ENCODE data around the gene CNPY1. TPM values are rescaled to one million over a fixed set of nuclear protein-coding genes. Genes with fewer than 3 reads are reported as not detected.

Gene CNPY1
- total RNA-seq, 1 experiment from 2014 or later: not detected

- Histone ChIP-seq H3K4me3 (ENCODE audit: low read depth in 2 of 2, low read length in 2 of 2) (no peak overlapping the region), H3K27ac (ENCODE audit: low read length) (no peak overlapping the region), H3K36me3 (ENCODE audit: control insufficient read depth, insufficient read depth, low read length) (no peaks in the 10 kb centered on the region), H3K27me3 (ENCODE audit: control insufficient read depth, insufficient read depth, low read length) (peaks cover 16% of the 10 kb centered on the region), H3K9me3 (ENCODE audit: control insufficient read depth, insufficient read depth, low read depth, low read length) (no peaks in the 10 kb centered on the region), H3K4me1 (ENCODE audit: control insufficient read depth, insufficient read depth, low read length) (no peaks in the 10 kb centered on the region)
- no TSS peak for BruUV-seq (replicated peaks)
- no peak for TF ChIP-seq REST (IDR thresholded peaks at IDR 0.05; ENCODE audit: insufficient read depth in 1 of 2, low read depth in 2 of 2, low read length in 1 of 2)
- TF ChIP-seq TCF7L2 (IDR thresholded peaks at IDR 0.05; ENCODE audit: low read depth, low read length): no peak
- CTCF ChIA-PET: interaction anchor here (1.6 kb wide), 1 partner anchor 143 kb away, joined by 4 read pairs; no protein-coding TSS in a partner anchor
- no peak for ATAC-seq
- in situ Hi-C loops (cut with HindIII; ENCODE audit: low pct_unique_long_range_greater_than_20kb, low sequenced_read_pairs) (no loop called here), intact Hi-C loops (cut with micrococcal nuclease; ENCODE audit: unreplicated experiment) (loop anchor here (10.0 kb wide), 1 partner anchor 138 kb away; no protein-coding TSS in a partner anchor)
- POLR2A ChIA-PET: no interaction called here
- DNase-seq (ENCODE audit: low read depth, low spot score): no peak
Observed at GRCh38 chr7:155523168-155523675, 23.1 kb downstream of the CNPY1 start.

GRCh38 chr7:155521743-155522398, 24.5 kb downstream of the CNPY1 start:
- Histone ChIP-seq H3K36me3 (ENCODE audit: control insufficient read depth, insufficient read depth, low read length) (no peaks in the 10 kb centered on the region), H3K27ac (ENCODE audit: low read length) (no peak overlapping the region), H3K27me3 (ENCODE audit: control insufficient read depth, insufficient read depth, low read length) (peaks cover 16% of the 10 kb centered on the region), H3K4me3 (ENCODE audit: low read depth in 2 of 2, low read length in 2 of 2) (no peak overlapping the region), H3K4me1 (ENCODE audit: control insufficient read depth, insufficient read depth, low read length) (no peaks in the 10 kb centered on the region), H3K9me3 (ENCODE audit: control insufficient read depth, insufficient read depth, low read depth, low read length) (no peaks in the 10 kb centered on the region)
- ChIA-PET POLR2A (no interaction called here), CTCF (no interaction called here)
- intact Hi-C loops (cut with micrococcal nuclease; ENCODE audit: unreplicated experiment): loop anchor here (10.0 kb wide), 1 partner anchor 137 kb away; no protein-coding TSS in a partner anchor
- ATAC-seq: no peak
- DNase-seq (ENCODE audit: low read depth, low spot score): no peak
- TF ChIP-seq REST (IDR thresholded peaks at IDR 0.05; ENCODE audit: insufficient read depth in 1 of 2, low read depth in 2 of 2, low read length in 1 of 2) (no peak), TCF7L2 (IDR thresholded peaks at IDR 0.05; ENCODE audit: low read depth, low read length) (no peak), SIN3A (IDR thresholded peaks at IDR 0.05; ENCODE audit: borderline replicate concordance, insufficient read depth, low read depth, low read length) (no peak)
- in situ Hi-C loops (cut with HindIII; ENCODE audit: low pct_unique_long_range_greater_than_20kb, low sequenced_read_pairs): no loop called here
- no TSS peak for BruUV-seq (replicated peaks)

Measured in Panc1 (cell line).